Effector memory CD4-positive, alpha-beta T cell (primary cell): ENCODE data around the gene FOXA2.

Source experiments
- DNase-seq, 3 donors: peaks; one replicate each; pipeline ENCODE4 v3.0.0-alpha.2; 2020
- H3K27ac ChIP-seq: 2 replicates; pipeline ENCODE4 v1.7.0; 2013; ENCODE audit warnings: mild to moderate bottlenecking, low read length, moderate library complexity; ENCODE audit not compliant: insufficient read depth, poor library complexity, severe bottlenecking
- H3K27me3 ChIP-seq: replicated peaks from 2 replicates; pipeline ENCODE4 v1.7.0; 2013; ENCODE audit warnings: mild to moderate bottlenecking, low read length; ENCODE audit not compliant: insufficient read depth, control insufficient read depth, poor library complexity, severe bottlenecking
- H3K36me3 ChIP-seq: 2 replicates; pipeline ENCODE4 v1.7.0; 2013; ENCODE audit warnings: mild to moderate bottlenecking, low read length, moderate library complexity; ENCODE audit not compliant: control insufficient read depth, insufficient read depth
- H3K4me1 ChIP-seq: 2 replicates; pipeline ENCODE4 v1.7.0; 2013; ENCODE audit warnings: low read length, mild to moderate bottlenecking; ENCODE audit not compliant: control insufficient read depth, insufficient read depth, poor library complexity, severe bottlenecking
- H3K4me3 ChIP-seq: 2 replicates; pipeline ENCODE4 v1.7.0; 2013; ENCODE audit warnings: low read length, low read depth, mild to moderate bottlenecking; ENCODE audit not compliant: insufficient read depth, poor library complexity, severe bottlenecking
- H3K9me3 ChIP-seq: 2 replicates; pipeline ENCODE4 v1.7.0; 2013; ENCODE audit warnings: mild to moderate bottlenecking, low read length, moderate library complexity; ENCODE audit not compliant: control insufficient read depth

The FOXA2 gene

GRCh38 chr20:22584922-22585785 is 782 bp upstream of the FOXA2 start:
- H3K4me3 ChIP-seq = no peak overlapping the region
- no peaks in the 10 kb centered on the region for H3K36me3 ChIP-seq
- no peaks in the 10 kb centered on the region for H3K4me1 ChIP-seq
- no peak for DNase-seq
- peaks cover 6% of the 10 kb centered on the region for H3K27me3 ChIP-seq
- H3K9me3 ChIP-seq = no peaks in the 10 kb centered on the region
- no peak overlapping the region for H3K27ac ChIP-seq

GRCh38 chr20:22583773-22584521 is 425 bp downstream of the FOXA2 start:
- Histone ChIP-seq H3K4me3 (no peak overlapping the region), H3K4me1 (no peaks in the 10 kb centered on the region), H3K27me3 (peaks cover 8% of the 10 kb centered on the region), H3K9me3 (no peaks in the 10 kb centered on the region), H3K36me3 (no peaks in the 10 kb centered on the region), H3K27ac (no peak overlapping the region)
- DNase-seq = no peak

- Histone ChIP-seq H3K4me3 (no peak overlapping the region), H3K27me3 (peaks cover 11% of the 10 kb centered on the region)
Measured at GRCh38 chr20:22582964-22583772, 1.2 kb downstream of the FOXA2 start.

GRCh38 chr20:22582386-22582963 is 1.9 kb downstream of the FOXA2 start:
- Histone ChIP-seq H3K4me1 (no peaks in the 10 kb centered on the region), H3K9me3 (no peaks in the 10 kb centered on the region), H3K4me3 (no peak overlapping the region), H3K27me3 (peaks cover 11% of the 10 kb centered on the region), H3K36me3 (no peaks in the 10 kb centered on the region), H3K27ac (no peak overlapping the region)
- DNase-seq = no peak

More at GRCh38 chr20:22582964-22583772, 1.2 kb downstream of the FOXA2 start:
- Histone ChIP-seq H3K27ac (no peak overlapping the region), H3K4me1 (no peaks in the 10 kb centered on the region), H3K9me3 (no peaks in the 10 kb centered on the region), H3K36me3 (no peaks in the 10 kb centered on the region)
- no peak for DNase-seq

- Histone ChIP-seq H3K4me3 (no peak overlapping the region), H3K27me3 (peaks cover 11% of the 10 kb centered on the region), H3K36me3 (no peaks in the 10 kb centered on the region), H3K27ac (no peak overlapping the region), H3K9me3 (no peaks in the 10 kb centered on the region), H3K4me1 (no peaks in the 10 kb centered on the region)
- no peak for DNase-seq
Measured at GRCh38 chr20:22581437-22582385, 2.7 kb downstream of the FOXA2 start.

GRCh38 chr20:22579711-22580697 is 4.4 kb downstream of the FOXA2 start:
- H3K27ac ChIP-seq = no peak overlapping the region
- no peak overlapping the region for H3K4me3 ChIP-seq
- H3K9me3 ChIP-seq = no peaks in the 10 kb centered on the region
- no peaks in the 10 kb centered on the region for H3K4me1 ChIP-seq
- no peak for DNase-seq
- H3K36me3 ChIP-seq = no peaks in the 10 kb centered on the region
- H3K27me3 ChIP-seq = peaks cover 11% of the 10 kb centered on the region

- H3K36me3 ChIP-seq = no peaks in the 10 kb centered on the region
- peaks cover 11% of the 10 kb centered on the region for H3K27me3 ChIP-seq
- no peak overlapping the region for H3K27ac ChIP-seq
- H3K9me3 ChIP-seq = no peaks in the 10 kb centered on the region
- DNase-seq = no peak
- no peaks in the 10 kb centered on the region for H3K4me1 ChIP-seq
- no peak overlapping the region for H3K4me3 ChIP-seq
Measured at GRCh38 chr20:22579119-22579427, 5.3 kb downstream of the FOXA2 start.

GRCh38 chr20:22578221-22579118 is 5.9 kb downstream of the FOXA2 start:
- peaks cover 11% of the 10 kb centered on the region for H3K27me3 ChIP-seq
- H3K36me3 ChIP-seq = no peaks in the 10 kb centered on the region
- no peak overlapping the region for H3K27ac ChIP-seq
- no peaks in the 10 kb centered on the region for H3K4me1 ChIP-seq
- no peaks in the 10 kb centered on the region for H3K9me3 ChIP-seq
- H3K4me3 ChIP-seq = no peak overlapping the region
- DNase-seq = no peak
